Nucleus accumbens (tissue), 56 donors: Measurements from ENCODE around the gene FAM227A.
A peak's percentile ranks its signal among the peaks of the same experiment; 100 is the strongest.
"Not testable (repeated sequence)": the region's sequence is repeated elsewhere in the genome, so short reads cannot be mapped to it uniquely, and the experiment has no call there.

Source experiments
- DNase-seq, 56 donors: peaks; one replicate each; lab custom pipeline; 2025; lab: John Stamatoyannopoulos, UW

Gene FAM227A

GRCh38 chr22:38675833-38676232 lies 19.6 kb upstream of the FAM227A start:
- no peak for DNase-seq

- peak in 24 of 56 donors; percentile 6 to 56 (median 24) for DNase-seq
Observed at GRCh38 chr22:38674888-38675287, 18.7 kb upstream of the FAM227A start.

- peak in 4 of 56 donors; percentile 0 to 19 (median 4) for DNase-seq
Observed at GRCh38 chr22:38657045-38657909, 1.1 kb upstream of the FAM227A start.

- DNase-seq = peak in 3 of 56 donors; percentile 41 to 64 (median 44)
Observed at GRCh38 chr22:38655519-38656255, 505 bp downstream of the FAM227A start.

GRCh38 chr22:38653741-38654140 lies 2.5 kb downstream of the FAM227A start:
- DNase-seq = no peak

GRCh38 chr22:38652859-38653258 lies 3.3 kb downstream of the FAM227A start:
- no peak for DNase-seq

- no peak for DNase-seq
Observed at GRCh38 chr22:38649841-38650522, 6.2 kb downstream of the FAM227A start.

- no peak for DNase-seq
Observed at GRCh38 chr22:38645430-38645829, 10.8 kb downstream of the FAM227A start.

- DNase-seq = not testable (repeated sequence)
Observed at GRCh38 chr22:38644245-38644644, 11.9 kb downstream of the FAM227A start.

- no peak for DNase-seq
Observed at GRCh38 chr22:38641476-38642040, 14.6 kb downstream of the FAM227A start.

GRCh38 chr22:38638728-38639127 lies 17.5 kb downstream of the FAM227A start:
- DNase-seq = no peak

- no peak for DNase-seq
Observed at GRCh38 chr22:38638216-38638615, 18.0 kb downstream of the FAM227A start.

- DNase-seq = no peak
Observed at GRCh38 chr22:38632528-38632927, 23.7 kb downstream of the FAM227A start.

- no peak for DNase-seq
Observed at GRCh38 chr22:38631724-38632123, 24.5 kb downstream of the FAM227A start.

- DNase-seq = no peak
Observed at GRCh38 chr22:38629108-38629507, 27.1 kb downstream of the FAM227A start.

- no peak for DNase-seq
Observed at GRCh38 chr22:38628444-38628843, 27.7 kb downstream of the FAM227A start.

- DNase-seq = no peak
Observed at GRCh38 chr22:38623351-38623750, 32.8 kb downstream of the FAM227A start.

GRCh38 chr22:38618682-38619081 lies 37.5 kb downstream of the FAM227A start:
- no peak for DNase-seq

- no peak for DNase-seq
Observed at GRCh38 chr22:38618258-38618657, 37.9 kb downstream of the FAM227A start.

GRCh38 chr22:38615064-38615405 lies 41.2 kb downstream of the FAM227A start:
- not testable (repeated sequence) for DNase-seq
